ENCODE results near the gene PDE4D.

The PDE4D gene

DNA sequence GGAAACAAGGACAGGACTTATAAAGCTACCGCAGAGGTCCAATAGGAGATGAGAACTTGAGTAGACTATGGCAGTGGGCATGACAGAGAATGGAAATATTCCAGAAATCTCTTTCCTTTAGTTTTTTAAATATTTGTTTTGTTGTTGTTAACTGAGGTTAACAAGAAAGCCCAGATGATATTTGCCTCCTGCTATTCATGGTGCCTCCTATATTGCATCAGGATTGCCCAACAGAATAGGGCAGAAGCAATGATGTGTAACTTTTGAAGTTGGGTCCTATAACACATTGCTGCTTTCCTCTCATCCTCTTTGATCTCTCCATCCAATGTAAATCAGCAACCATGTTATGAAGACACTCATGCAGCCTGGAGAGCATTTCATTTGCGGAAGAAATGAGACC, 42.8 kb downstream of the PDE4D start:
- TF ChIP-seq POLR2AphosphoS5 (IDR thresholded peaks at IDR 0.05; ENCODE audit: low read depth) (no peak), GABPA (IDR thresholded peaks at IDR 0.05; ENCODE audit: low read depth) (no peak), SPI1 (IDR thresholded peaks at IDR 0.05; ENCODE audit: borderline replicate concordance, low read depth) (no peak)
- TF ChIP-seq, protein P1, sequence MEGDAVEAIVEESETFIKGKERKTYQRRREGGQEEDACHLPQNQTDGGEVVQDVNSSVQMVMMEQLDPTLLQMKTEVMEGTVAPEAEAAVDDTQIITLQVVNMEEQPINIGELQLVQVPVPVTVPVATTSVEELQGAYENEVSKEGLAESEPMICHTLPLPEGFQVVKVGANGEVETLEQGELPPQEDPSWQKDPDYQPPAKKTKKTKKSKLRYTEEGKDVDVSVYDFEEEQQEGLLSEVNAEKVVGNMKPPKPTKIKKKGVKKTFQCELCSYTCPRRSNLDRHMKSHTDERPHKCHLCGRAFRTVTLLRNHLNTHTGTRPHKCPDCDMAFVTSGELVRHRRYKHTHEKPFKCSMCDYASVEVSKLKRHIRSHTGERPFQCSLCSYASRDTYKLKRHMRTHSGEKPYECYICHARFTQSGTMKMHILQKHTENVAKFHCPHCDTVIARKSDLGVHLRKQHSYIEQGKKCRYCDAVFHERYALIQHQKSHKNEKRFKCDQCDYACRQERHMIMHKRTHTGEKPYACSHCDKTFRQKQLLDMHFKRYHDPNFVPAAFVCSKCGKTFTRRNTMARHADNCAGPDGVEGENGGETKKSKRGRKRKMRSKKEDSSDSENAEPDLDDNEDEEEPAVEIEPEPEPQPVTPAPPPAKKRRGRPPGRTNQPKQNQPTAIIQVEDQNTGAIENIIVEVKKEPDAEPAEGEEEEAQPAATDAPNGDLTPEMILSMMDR (IDR thresholded peaks at IDR 0.05; ENCODE audit: insufficient read depth, low read length), result no peak
- TF ChIP-seq, protein P2, sequence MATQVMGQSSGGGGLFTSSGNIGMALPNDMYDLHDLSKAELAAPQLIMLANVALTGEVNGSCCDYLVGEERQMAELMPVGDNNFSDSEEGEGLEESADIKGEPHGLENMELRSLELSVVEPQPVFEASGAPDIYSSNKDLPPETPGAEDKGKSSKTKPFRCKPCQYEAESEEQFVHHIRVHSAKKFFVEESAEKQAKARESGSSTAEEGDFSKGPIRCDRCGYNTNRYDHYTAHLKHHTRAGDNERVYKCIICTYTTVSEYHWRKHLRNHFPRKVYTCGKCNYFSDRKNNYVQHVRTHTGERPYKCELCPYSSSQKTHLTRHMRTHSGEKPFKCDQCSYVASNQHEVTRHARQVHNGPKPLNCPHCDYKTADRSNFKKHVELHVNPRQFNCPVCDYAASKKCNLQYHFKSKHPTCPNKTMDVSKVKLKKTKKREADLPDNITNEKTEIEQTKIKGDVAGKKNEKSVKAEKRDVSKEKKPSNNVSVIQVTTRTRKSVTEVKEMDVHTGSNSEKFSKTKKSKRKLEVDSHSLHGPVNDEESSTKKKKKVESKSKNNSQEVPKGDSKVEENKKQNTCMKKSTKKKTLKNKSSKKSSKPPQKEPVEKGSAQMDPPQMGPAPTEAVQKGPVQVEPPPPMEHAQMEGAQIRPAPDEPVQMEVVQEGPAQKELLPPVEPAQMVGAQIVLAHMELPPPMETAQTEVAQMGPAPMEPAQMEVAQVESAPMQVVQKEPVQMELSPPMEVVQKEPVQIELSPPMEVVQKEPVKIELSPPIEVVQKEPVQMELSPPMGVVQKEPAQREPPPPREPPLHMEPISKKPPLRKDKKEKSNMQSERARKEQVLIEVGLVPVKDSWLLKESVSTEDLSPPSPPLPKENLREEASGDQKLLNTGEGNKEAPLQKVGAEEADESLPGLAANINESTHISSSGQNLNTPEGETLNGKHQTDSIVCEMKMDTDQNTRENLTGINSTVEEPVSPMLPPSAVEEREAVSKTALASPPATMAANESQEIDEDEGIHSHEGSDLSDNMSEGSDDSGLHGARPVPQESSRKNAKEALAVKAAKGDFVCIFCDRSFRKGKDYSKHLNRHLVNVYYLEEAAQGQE (IDR thresholded peaks at IDR 0.05; ENCODE audit: insufficient replicate concordance, low read depth), result no peak
- Histone ChIP-seq H3K4me3 (replicated peaks; ENCODE audit: insufficient read depth, low read length) (no peak overlapping the region), H3K27ac (replicated peaks) (no peak overlapping the region), H3K27me3 (ENCODE audit: insufficient read depth, poor library complexity, severe bottlenecking) (no peaks in the 10 kb centered on the region)
- DNase-seq (ENCODE audit: low read depth in 1 of 2, low spot score in 1 of 2), result peak in 1 of 2 experiments; percentile 1

DNA sequence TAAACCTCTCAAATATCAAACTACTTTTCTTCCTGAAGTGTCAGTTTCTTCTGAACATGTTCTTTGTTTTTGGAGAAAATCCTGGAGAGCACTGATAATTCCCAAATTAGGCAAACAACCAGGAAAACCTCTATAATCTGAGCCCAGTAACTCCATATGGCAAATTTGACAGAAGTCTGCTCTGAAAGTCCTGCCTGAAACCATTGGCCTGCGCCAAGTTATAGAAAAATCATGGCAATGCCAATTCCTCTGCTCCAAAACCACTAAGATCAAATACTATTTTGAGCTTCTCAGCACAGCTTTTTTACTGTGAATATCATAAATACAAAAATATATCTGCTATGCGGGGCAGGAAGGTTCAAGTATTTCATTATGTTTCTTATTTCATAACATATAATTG, 45.9 kb downstream of the PDE4D start:
- no peak for DNase-seq (ENCODE audit: low read depth in 1 of 2, low spot score in 1 of 2)
- no peak overlapping the region for H3K27ac ChIP-seq (replicated peaks)
- H3K27me3 ChIP-seq (ENCODE audit: insufficient read depth, poor library complexity, severe bottlenecking), result no peaks in the 10 kb centered on the region
- TF ChIP-seq, protein P2 (IDR thresholded peaks at IDR 0.05; ENCODE audit: insufficient replicate concordance, low read depth), result no peak
- TF ChIP-seq, protein P1 (IDR thresholded peaks at IDR 0.05; ENCODE audit: insufficient read depth, low read length), result no peak
- no peak overlapping the region for H3K4me3 ChIP-seq (replicated peaks; ENCODE audit: insufficient read depth, low read length)

DNA sequence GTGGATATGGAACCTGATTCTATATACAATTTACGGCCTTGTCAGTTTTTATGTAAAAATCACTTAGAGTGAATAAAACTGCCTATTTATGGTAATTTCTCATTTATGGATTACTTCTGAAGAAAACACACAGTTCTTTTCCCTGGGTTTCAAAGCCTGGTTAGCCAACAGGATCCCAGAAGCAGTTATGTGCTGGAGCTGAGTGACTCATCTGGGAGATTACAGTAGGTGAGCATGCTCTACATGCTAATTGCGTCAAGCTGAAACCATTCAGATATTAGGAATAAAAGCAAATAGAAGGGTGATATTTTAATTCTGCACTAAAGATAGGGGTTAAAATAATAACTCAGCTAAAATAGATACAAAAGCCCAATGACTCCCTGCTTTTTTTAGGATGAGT, 47.8 kb downstream of the PDE4D start:
- TF ChIP-seq, protein P2 (IDR thresholded peaks at IDR 0.05; ENCODE audit: insufficient replicate concordance, low read depth), result no peak
- TF ChIP-seq POLR2AphosphoS5 (IDR thresholded peaks at IDR 0.05; ENCODE audit: low read depth) (no peak), SPI1 (IDR thresholded peaks at IDR 0.05; ENCODE audit: borderline replicate concordance, low read depth) (no peak), GABPA (IDR thresholded peaks at IDR 0.05; ENCODE audit: low read depth) (no peak)
- TF ChIP-seq, protein P1 (IDR thresholded peaks at IDR 0.05; ENCODE audit: insufficient read depth, low read length), result no peak
- H3K27me3 ChIP-seq (ENCODE audit: insufficient read depth, poor library complexity, severe bottlenecking), result no peaks in the 10 kb centered on the region
- no peak overlapping the region for H3K27ac ChIP-seq (replicated peaks)
- no peak for DNase-seq (ENCODE audit: low read depth in 1 of 2, low spot score in 1 of 2)
- H3K4me3 ChIP-seq (replicated peaks; ENCODE audit: insufficient read depth, low read length), result no peak overlapping the region
